CD4-positive, alpha-beta T cell treated with Interleukin-17A for 4 hours (primary cell): ENCODE measurements around the gene MAP3K8.

Experiments used
- DNase-seq: peaks from one replicate; pipeline ENCODE4 v3.0.0-alpha.2; 2020; ENCODE audit warnings: mixed read lengths

The MAP3K8 gene

DNA sequence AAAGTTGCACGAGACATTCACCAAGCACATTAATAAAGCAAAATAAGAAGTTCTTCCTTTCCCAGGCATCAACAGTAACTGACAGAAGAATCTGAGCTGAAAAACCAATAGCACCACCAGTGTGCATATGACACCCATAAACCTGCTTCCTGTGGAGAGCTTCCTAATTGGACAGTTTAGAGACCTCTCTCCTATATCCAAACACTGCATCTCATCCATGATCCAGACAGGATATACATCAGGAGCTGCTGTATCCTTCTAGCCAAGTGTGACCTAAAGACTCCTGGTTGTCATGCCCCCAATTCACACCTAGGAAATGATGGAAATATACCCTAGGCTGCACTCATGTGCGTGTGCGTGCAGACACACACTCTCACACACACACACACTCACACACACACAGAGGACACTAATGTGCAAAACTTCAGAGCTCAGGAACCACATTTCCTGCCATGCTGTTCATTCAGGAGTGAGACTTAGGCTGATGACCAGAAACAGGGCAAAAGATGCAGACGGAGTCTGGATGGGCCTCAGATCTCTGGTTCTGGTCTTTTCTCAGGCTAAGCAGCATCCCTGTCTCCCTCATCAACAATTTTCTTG is 58.0 kb downstream of the MAP3K8 start:
- DNase-seq = no peak

DNA sequence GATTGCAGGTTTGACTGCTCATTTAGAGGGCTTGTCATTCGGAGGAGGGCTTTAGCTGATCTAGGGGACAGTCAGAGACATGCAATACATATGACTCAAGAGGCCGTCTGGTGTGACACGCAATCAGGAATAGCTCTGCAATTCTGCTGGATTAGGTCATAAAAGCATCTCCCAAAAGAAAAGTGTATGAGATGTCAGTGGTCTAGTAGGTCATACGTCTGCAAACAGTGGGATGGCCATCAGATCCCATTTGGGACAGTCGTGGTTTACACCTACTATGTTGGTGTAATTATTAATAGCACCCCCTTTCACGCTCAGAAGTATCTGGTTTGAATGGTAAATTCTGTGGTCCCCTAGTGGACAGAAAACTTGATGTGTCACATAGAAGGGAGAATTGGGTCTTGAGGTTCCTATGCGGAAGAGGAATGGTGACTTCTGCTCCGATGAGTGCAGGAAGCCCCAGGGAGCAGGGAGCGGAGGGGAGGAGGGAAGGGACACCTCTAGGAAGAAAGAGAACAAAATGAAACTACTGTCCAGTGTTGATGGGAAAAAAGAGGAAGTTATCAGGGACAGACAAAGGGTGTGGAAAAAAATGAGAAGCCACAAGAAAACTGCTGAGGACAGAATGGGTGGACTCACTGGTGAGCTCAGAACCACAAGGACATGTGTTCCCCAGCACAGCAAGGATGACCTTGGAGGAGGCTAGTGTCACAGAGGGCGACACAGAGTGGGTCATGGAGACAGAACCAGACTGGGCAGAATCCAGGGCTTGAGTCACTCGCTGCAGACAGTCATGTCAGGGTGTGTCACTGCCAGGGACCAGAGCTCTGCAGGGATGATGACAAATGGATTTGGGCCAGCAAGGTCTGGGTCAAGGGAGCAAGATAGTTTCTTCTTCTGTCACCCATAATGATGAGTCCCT is 59.9 kb downstream of the MAP3K8 start:
- no peak for DNase-seq

DNA sequence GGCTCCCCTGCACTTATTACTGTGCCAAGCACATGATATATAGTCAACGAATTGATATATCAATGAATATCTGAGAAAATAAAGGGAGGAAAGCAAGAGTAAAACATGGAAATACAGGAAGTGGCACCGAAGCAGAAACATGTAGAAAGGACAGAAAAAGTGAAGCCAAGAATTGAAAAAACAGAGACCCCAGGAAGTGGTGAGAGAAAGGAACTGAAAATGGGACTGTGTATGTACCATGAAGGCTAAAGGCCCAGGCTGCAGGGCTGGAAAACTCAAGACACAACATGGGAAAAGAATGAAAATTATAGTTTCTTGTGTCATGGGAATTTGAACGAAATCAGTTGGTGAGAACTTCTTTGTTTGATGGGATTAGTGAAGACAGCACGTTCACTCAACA is 60.6 kb downstream of the MAP3K8 start:
- DNase-seq = no peak

DNA sequence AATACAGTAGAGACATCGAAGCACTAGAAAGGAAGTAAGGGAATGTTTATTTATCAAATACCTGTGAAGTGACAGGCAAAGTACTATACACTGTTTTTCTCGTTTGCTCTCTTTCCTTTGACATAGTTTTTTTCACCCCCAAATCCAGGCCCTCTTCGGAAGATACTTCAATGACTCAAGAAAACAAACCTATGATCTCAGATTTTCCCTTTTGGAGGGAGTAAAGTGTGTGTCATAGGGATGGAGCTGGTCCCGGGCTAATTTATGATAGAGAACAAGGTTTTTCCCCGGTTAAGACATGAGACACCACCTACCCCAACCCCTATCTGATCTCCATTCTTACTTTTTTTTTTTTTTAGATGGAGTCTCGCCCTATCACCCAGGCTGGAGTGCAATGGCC is 61.7 kb downstream of the MAP3K8 start:
- no peak for DNase-seq

- DNase-seq = no peak
Observed at GRCh38 chr10:30499816-30500215, 65.8 kb downstream of the MAP3K8 start.

DNA sequence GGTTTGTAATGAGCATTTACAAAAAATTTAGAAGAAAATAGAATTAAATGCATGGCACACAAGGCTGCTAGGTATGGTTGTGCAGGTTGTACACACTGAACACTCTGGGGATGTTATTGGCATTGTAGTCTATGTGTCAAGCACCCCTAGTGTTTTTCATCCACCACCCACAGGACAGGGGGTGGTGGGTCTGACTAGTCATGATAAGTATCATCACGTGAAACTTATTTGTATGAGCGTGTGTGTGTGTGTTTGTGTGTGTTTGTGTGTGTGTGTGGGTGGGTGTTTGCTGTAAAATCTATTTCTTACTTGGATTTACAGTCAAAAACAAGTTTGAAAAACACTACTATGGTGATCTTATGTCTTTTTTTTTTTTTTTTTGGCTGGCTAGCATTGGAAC is 66.5 kb downstream of the MAP3K8 start:
- DNase-seq = no peak

DNA sequence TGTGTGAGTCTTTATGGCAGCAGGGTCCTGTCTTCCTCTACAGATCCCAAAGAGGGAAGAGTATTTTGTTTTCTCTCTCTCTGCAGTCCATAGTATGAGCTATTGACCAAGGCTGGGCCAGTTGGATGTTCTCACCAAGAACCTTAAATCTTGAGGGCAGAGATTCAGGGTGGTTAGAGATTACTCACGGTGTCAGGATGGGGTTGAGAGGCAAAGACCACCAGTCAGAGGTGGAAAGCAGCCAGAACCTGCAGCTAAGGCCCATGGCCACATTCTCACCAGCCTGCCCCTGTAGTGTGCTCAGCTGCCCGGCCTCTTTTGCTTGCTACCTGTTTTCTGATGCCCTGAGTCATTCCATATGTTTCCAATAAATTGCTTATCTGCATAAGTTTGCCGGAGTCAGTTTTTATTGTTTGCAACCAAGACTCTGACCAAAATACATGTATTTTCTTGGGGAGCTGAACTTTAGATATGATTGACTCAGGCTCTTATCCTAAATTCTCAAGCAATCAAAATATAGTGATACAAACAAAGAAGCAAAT is 67.0 kb downstream of the MAP3K8 start:
- no peak for DNase-seq

DNA sequence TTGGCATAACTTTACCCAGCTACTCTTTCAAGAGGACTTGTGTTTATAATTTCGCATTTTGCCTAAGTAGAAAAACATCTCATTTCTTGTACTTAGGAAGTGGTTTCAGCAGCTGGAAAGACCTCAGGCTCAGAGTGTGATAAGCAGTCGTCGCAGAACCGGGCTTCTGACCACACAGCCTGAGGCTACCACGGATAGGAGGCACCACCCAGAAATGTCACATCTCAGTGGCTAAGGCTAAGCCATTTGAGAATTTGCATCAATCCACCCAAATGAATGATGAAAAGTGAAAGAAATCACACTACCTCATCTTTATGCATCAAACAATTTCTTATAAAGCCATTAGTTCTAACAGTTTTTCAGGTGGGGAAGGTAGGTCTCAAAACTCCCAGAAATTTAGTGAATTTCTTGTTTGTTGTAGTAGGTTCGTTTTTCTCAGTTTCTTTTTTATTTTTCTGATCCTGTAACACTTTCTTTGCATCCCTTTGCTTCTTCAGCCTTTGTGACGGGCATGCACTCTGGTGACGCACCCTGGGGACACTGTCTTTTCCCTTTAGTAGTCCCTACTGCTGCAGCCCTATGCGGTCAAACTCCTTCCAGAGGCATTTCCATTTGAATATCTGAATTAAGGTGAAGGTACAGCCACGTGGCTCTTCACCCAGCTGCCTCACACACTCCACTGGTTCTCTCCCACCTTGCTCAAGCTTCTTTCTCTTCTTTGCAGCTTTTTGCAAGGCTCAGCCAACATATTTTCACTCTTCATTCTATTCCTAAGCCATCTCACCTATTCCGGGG is 68.5 kb downstream of the MAP3K8 start:
- peak; percentile 37 for DNase-seq

- DNase-seq = no peak
Observed at GRCh38 chr10:30503700-30504266, 69.8 kb downstream of the MAP3K8 start.

DNA sequence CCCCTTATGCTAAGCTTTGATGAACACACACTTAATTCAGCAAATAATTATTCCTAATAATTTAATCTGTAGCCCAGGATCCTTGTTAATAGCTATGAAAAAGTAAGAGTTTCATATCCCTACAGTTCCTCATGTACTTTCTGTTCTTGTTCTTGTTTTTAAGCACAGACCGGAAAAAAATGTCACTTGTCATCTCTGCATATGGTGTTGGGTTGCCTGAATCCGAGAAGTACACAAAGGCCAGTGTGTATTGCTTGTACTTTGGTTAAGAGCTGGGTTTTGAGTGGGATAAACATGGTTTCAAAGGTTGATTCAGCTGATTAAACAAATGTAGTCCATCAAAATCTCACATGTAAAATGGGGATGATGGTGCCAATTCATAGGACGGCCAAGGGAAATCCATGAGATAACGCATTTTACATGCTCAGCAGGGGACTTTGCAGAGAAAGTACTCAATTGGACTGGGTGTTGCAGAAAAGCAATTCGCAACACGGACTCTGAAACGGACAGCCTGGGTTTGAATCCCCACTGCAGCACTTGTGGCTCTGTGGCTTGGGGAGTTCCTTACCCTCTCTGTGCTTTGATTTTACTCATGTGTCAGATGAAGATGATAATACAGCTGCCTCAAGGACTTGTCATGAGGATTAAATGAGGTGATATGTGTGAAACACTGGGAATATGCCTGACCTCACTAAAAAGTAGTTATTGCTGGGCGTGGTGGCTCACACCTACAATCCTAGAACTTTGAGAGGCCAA is 71.7 kb downstream of the MAP3K8 start:
- no peak for DNase-seq

GRCh38 chr10:30509508-30509907 is 75.5 kb downstream of the MAP3K8 start:
- DNase-seq = no peak

GRCh38 chr10:30510184-30510931 is 76.4 kb downstream of the MAP3K8 start:
- DNase-seq = no peak

DNA sequence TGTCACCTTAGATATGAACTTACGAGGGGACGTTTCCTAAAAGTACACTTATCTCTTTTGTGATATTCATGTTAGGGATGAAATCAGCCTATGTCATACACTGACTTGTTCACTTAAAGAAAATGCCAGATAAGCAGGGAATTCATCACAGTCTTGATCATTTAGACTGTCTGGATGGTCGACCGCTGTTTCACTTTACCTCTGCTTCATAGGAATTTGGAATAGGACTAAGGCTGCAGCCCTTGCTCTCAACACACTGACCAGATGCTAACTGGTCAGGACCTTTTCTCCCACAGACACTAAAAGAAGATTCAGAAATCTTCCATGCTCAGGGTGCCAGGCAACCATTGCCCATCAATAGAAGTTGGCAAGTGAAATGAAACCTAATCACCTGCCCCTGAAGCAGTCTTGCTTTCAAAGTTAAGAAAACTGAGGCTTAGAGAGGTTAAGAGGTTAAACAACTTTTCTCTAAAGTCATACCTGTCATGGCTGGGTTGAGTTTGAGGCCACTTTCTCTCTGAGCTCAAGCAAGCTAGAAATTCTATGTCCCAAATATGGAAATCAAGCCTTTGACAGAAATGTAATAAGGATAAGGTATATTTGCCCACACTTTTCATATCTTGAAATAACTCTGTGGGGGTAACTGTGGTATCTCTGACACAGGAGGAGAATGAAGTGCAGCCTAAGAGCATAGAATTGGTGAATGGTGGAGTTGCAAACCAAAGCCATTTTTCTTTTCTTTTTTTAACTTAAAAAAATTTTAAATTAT is 77.1 kb downstream of the MAP3K8 start:
- no peak for DNase-seq
